Measurements from ENCODE around the gene SIT1.
"Not testable (repeated sequence)": the region's sequence is repeated elsewhere in the genome, so short reads cannot be mapped to it uniquely, and the experiment has no call there.

SIT1 gene

GRCh38 chr9:35660966-35661415, 10.3 kb upstream of the SIT1 start:
- DNase-seq (ENCODE audit: low read depth in 1 of 2, low spot score in 1 of 2) = no peak

GRCh38 chr9:35659340-35659739, 8.6 kb upstream of the SIT1 start:
- no peak for DNase-seq (ENCODE audit: low read depth in 1 of 2, low spot score in 1 of 2)

- DNase-seq (ENCODE audit: low read depth in 1 of 2, low spot score in 1 of 2) = no peak
Measured at GRCh38 chr9:35658968-35659220, 8.2 kb upstream of the SIT1 start.

- peak; percentile 67 to 70 for DNase-seq (ENCODE audit: low read depth in 1 of 2, low spot score in 1 of 2)
Measured at GRCh38 chr9:35658137-35658967, 7.6 kb upstream of the SIT1 start, which contains the start of gene CCDC107. TSS of gene CCDC107 (plus strand) at chr9:35658292. CDS start at chr9:35658380, 88 bp downstream.

DNA sequence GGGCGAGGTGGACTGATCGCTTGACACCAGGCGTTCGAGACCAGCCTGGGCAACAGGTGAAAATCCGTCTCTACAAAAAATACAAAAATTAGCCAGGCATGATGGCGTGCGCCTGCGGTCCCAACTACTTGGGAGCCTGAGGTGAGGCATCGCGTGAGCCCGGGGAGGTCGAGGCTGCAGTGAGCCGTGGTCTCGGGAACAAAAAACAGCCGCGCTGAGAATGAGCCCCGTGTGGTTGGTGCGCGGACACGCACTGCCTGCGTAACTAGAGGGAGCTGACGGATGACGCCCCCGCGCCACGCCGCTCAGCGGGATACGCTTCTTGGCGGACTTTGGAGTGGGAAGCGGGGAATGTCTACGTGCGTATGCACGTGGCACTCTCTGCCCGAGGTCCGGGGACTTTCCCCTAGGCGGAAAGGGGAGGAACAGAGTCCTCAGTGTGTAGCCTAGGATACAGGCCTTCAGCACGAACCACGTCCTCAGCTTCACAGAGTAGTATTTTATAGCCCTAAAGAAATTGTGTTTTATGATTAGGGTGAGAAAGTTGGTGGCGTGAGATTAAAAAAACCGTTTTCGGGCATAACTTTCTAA, 6.9 kb upstream of the SIT1 start, which contains the start of gene RMRP:
Gene RMRP (minus strand): TSS at position 474 of the 591 bp plus-strand sequence.
- peak; percentile 78 to 96 for DNase-seq (ENCODE audit: low read depth in 1 of 2, low spot score in 1 of 2)

GRCh38 chr9:35656831-35657545, 6.3 kb upstream of the SIT1 start:
- no peak for DNase-seq (ENCODE audit: low read depth in 1 of 2, low spot score in 1 of 2)

GRCh38 chr9:35656348-35656747, 5.6 kb upstream of the SIT1 start:
- DNase-seq (ENCODE audit: low read depth in 1 of 2, low spot score in 1 of 2) = no peak

DNA sequence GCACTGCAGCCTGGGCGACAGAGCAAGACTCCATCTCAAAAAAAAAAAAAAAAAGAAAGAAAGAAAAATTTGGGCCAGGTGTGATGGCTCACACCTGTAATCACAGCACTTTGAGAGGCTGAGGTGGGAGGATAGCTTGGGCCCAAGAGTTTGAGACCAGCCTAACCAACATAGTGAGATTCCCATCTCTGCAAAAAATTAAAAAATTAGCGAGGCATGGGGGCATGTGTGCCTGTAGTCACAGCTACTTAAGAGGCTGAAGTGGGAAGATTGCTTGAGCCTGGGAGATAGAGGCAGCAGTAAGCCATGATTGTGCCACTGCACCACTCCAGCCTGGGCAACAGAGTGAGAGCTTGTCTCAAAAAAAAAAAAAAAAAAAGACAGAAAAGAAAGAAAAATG, 2.9 kb upstream of the SIT1 start:
- no peak for DNase-seq (ENCODE audit: low read depth in 1 of 2, low spot score in 1 of 2)

GRCh38 chr9:35652829-35653209, 2.1 kb upstream of the SIT1 start:
- DNase-seq (ENCODE audit: low read depth in 1 of 2, low spot score in 1 of 2) = no peak

- DNase-seq (ENCODE audit: low read depth in 1 of 2, low spot score in 1 of 2) = no peak
Measured at GRCh38 chr9:35651956-35652828, 1.5 kb upstream of the SIT1 start.

GRCh38 chr9:35649431-35650340, 1.0 kb downstream of the SIT1 start:
- DNase-seq (ENCODE audit: low read depth in 1 of 2, low spot score in 1 of 2) = no peak

DNA sequence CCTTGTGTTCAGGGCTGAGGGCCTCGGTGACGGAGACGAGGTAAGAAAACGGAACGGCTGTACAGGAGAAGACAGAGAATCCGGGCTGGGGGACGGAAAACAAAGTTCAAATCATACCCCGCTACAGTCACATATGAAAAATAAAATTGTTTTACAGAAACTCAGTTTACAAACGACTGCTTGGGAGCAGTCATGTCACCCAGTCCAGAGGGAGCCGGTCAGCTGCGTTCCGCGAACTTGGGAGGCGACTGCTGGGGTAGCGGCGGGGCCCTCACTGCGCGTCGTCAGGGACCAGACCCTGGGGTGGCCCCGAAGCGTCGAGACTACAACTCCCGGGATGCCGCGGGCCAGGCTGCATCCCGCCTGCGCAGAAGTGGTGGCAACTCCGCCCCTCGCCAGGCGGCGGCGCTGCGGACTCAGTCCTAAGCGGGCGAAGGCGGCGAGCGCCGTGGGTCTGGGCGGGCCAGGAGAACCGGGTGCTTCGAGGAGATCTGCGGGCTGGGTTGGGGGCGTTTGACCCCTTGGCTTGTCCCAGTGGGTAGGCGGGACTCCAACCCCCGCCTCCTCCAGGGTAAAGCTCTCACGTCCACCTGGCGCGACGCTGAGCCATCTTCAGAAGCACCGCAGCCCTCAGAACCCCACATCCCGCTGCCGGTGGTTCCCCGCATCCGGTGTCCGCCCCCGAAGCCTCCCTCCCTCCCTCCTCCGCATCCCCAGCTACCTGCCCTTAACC, 4.0 kb downstream of the SIT1 start:
- DNase-seq (ENCODE audit: low read depth in 1 of 2, low spot score in 1 of 2) = peak; percentile 84 to 87

- no peak for DNase-seq (ENCODE audit: low read depth in 1 of 2, low spot score in 1 of 2)
Measured at GRCh38 chr9:35646153-35646532, 4.6 kb downstream of the SIT1 start.

DNA sequence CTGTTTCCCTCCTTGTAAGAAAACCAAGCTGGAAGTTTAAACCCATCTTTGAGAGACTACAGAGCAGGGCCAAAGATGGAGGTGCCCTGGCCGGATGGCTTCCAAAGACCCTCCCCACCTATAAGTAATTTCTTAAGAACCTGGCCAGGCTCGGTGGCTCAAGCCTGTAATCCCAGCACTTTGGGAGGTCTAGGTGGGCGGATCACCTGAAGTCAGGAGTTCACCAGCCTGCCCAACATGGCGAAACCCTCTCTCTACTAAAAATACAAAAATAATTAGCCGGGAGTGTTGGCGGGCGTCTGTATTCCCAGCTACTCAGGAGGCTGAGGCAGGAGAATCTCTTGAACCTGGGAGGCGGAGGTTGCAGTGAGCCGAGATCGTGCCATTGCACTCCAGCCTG, 5.0 kb downstream of the SIT1 start:
- DNase-seq (ENCODE audit: low read depth in 1 of 2, low spot score in 1 of 2) = not testable (repeated sequence)

DNA sequence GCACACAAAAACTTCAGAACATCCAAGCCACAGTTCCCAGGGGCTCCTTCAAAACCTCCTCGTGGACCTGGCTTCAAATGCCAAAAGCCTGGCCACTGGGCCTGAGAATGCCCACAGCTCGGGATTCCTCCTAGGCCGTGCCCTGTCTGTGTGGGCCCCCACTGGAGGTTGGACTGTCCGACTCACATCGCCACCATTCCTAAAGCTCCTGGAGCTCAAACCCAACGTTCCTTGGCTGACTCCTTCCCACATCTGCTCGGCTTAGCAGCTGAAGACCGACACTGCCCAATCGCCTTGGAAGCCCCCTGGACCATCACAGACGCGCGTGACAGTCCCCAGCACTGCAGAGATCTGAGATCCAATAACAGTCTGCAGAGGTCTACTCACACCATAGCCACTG, 7.7 kb downstream of the SIT1 start:
- no peak for DNase-seq (ENCODE audit: low read depth in 1 of 2, low spot score in 1 of 2)

- not testable (repeated sequence) for DNase-seq (ENCODE audit: low read depth in 1 of 2, low spot score in 1 of 2)
Measured at GRCh38 chr9:35641478-35641877, 9.3 kb downstream of the SIT1 start.

DNA sequence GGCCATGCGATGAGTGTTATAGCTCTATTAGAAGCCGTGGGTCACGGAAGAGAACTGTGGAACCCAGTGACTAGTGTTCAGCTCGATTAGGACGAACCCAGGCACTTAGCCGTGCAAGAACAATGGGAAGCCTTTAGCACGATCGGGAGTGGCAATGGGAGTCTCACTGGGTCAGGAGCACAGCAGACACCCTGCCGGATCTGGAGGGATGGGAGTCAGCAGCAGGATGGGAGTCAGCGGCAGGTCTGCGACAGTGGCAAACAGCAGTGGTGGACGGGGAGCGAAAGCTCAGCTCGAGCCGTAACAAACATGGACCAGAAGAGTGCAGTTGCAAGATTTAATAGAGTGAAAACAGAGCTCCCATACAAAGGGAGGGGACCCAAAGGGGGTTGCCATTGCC, 10.3 kb downstream of the SIT1 start:
- DNase-seq (ENCODE audit: low read depth in 1 of 2, low spot score in 1 of 2) = not testable (repeated sequence)

DNA sequence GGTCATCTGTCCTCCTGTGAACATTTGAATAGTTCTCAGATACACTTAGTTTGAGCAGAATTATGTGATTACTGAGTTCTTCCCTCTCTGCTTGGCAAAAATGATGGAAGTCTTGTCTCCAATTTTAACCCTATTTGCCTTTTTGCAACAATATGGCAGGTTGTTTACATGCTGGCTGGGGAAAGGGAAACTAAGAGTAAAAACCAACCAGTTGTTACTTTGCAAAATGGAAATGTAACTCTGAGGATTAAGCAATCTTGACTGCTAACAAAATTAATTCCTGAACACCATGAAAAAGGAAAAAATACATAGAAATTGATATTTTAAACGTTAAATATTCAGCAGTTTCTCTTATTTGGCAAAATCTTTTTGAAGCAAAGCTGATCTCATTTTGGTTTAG, 11.1 kb downstream of the SIT1 start:
- DNase-seq (ENCODE audit: low read depth in 1 of 2, low spot score in 1 of 2) = no peak

DNA sequence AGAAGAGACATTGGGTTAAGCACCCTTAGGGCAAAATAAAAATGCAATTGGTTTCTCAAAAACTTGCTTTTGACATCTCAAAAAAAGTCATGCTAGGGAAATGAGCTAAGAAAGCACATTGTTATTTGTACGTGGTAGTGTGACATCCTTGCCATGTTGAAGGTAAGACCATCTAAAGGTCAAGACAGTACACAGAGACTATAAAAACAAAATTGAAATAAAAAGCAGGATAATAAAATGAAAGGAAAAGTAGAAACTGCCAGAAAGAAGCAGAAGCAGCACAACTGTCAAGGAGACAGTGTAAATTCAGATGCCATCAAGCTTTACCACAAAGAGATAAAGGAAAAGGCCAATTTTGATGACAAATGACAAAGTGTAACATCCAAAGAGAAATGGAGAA, 11.5 kb downstream of the SIT1 start:
- DNase-seq (ENCODE audit: low read depth in 1 of 2, low spot score in 1 of 2) = not testable (repeated sequence)

All from activated CD4-positive, alpha-beta T cell treated with anti-CD3 and anti-CD28 coated beads, Interleukin-2, amount 50 U/mL, for 24 hours (primary cell).